Measurements from ENCODE around the gene PCDHGA1.

DNA sequence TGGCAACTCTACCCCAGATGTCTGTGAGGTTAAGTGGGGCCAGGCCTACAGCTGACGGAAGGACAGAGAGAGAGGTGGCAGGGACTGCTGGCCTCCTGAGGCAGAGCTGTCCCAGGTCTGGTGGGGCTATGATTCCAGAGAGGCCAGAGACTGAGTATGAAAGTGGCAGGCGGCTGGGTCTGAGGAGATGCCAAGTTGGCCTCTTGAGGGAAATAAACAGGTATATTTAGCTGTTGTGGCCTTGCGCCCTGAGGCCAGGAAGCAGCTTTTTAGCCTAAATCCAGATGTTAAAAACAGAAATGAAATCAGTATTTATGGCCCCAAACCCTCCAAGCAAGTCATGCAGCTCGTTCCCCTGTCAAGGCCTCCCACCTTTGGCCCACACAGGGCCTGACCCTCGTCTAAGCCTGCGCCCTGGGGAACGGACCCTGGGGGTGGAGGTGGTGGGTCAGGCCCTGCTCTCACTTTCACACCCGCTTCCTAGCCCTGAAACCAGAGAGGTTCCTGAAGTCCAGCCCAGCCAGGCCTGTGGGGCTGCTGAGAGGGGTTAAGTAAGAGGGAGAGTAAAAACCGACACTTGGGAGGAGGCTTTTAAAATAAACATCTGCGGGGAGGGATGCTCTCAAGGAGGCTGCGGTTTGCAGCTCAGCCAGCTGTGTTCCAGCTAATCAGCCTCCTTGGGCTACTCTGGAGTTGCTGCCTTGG is 177.2 kb downstream of the PCDHGA1 start:
- TF ChIP-seq CTCF (IDR thresholded peaks at IDR 0.05; ENCODE audit: low read depth, low read length, poor library complexity, severe bottlenecking): no peak
- no peak for TF ChIP-seq EZH2phosphoT487 (IDR thresholded peaks at IDR 0.05; ENCODE audit: borderline replicate concordance, low read length)

Data from DOHH2 (cell line).